ENCODE measurements around the gene IQGAP2. TPM values are rescaled to one million over a fixed set of nuclear protein-coding genes. Genes with fewer than 3 reads are reported as not detected.
A peak's percentile ranks its signal among the peaks of the same experiment; 100 is the strongest.

IQGAP2 gene
- total and polyA plus RNA-seq, 2 of the 8 experiments (the other 6 are each of a cell fraction or from before 2014, with no cell fraction given): 19.7 to 66.0 TPM

GRCh38 chr5:76401801-76402250 is 1.3 kb upstream of the IQGAP2 start:
- Histone ChIP-seq H2AFZ (ENCODE audit: low read length) (no peak overlapping the region), H3K9ac (replicated peaks in 1 of 4; ENCODE audit: extremely low read depth in 1 of 4, low read depth in 3 of 4, low read length in 3 of 4) (no peak overlapping the region), H3K23ac (ENCODE audit: insufficient read length) (no peak overlapping the region), H3K36me3 (ENCODE audit: control insufficient read depth in 2 of 4, insufficient read depth in 4 of 4, low read length in 3 of 4) (no peaks in the 10 kb centered on the region), H3K27me3 (replicated peaks in 1 of 4; ENCODE audit: control insufficient read depth in 3 of 4, extremely low read depth in 1 of 4, insufficient read depth in 3 of 4, low read length in 3 of 4) (no peaks in the 10 kb centered on the region; a peak in 1 of 7 replicates), H4K8ac (ENCODE audit: extremely low read depth, insufficient read depth, low read length) (peak overlapping the region; percentile 11; the same call in 1 of the 2 replicates), H2BK15ac (ENCODE audit: low read length) (peak overlapping the region; percentile 48; the same call in 1 of the 2 replicates), H3K4me1 (replicated peaks in 1 of 4; ENCODE audit: control insufficient read depth in 3 of 4, insufficient read depth in 4 of 4, low read length in 3 of 4) (peaks cover 4 to 12% (median 7%) of the 10 kb centered on the region in 4 experiments; a peak in 5 of 7 replicates), H3K79me1 (ENCODE audit: low read depth, low read length) (no peaks in the 10 kb centered on the region), H2BK12ac (ENCODE audit: low read depth, low read length) (peak overlapping the region; percentile 52; the same call in 1 of the 2 replicates), H4K91ac (replicated peaks; ENCODE audit: insufficient read length, low read length) (no peak overlapping the region), H3K4me2 (ENCODE audit: insufficient read depth in 1 of 2, low read depth in 2 of 2, low read length in 2 of 2) (peak overlapping the region; percentile 63 to 74), H3K14ac (ENCODE audit: insufficient read length) (no peak overlapping the region), H3K79me2 (ENCODE audit: control insufficient read depth in 1 of 2, insufficient read depth in 2 of 2, low read length in 2 of 2) (peaks cover 9 to 28% of the 10 kb centered on the region in 2 experiments), H2BK120ac (replicated peaks; ENCODE audit: low read depth, low read length) (no peak overlapping the region), H2BK20ac (ENCODE audit: low read length) (peak overlapping the region; percentile 40; the same call in 1 of the 2 replicates), H3K18ac (ENCODE audit: extremely low read depth, low read length) (0 out of 2 replicates have a peak overlapping the region, but pooled peaks have one; percentile 66), H3K4me3 (ENCODE audit: extremely low read depth in 1 of 4, insufficient read depth in 2 of 4, low read depth in 3 of 4, low read length in 4 of 4) (peak overlapping the region; percentile 46 to 83 (median 48); a peak in 6 of 8 replicates), H3K4ac (replicated peaks; ENCODE audit: insufficient read length, low read depth, low read length) (peak overlapping the region; percentile 57), H2AK5ac (ENCODE audit: low read depth, low read length) (peak overlapping the region; percentile 45; the same call in 1 of the 2 replicates), H4K5ac (ENCODE audit: insufficient read length, low read depth, low read length) (no peak overlapping the region), H3K56ac (replicated peaks; ENCODE audit: insufficient read length, low read depth, low read length) (no peak overlapping the region), H3K23me2 (ENCODE audit: low read depth, low read length) (peaks cover 9% of the 10 kb centered on the region; the same call in 1 of the 2 replicates), H2BK5ac (ENCODE audit: low read depth, low read length) (peak overlapping the region; percentile 57; the same call in 1 of the 2 replicates), H3K9me3 (ENCODE audit: insufficient read depth in 2 of 2, low read depth in 1 of 2, low read length in 1 of 2) (no peaks in the 10 kb centered on the region), H4K20me1 (replicated peaks in 1 of 2; ENCODE audit: control insufficient read depth in 1 of 2, insufficient read depth in 2 of 2, low read length in 2 of 2) (no peaks in the 10 kb centered on the region), H3K27ac (ENCODE audit: low read depth, low read length) (no peak overlapping the region)
- WGBS, 2 experiments (ENCODE audit: extremely low coverage in 1 of 2, insufficient coverage in 1 of 2, insufficient read length in 1 of 2, insufficient replicate concordance in 2 of 2, low coverage in 1 of 2, low lambda C conversion rate in 2 of 2, missing lambda C conversion rate in 1 of 2): 59% methylated on average over 11 of the region's 11 CpGs; no CpG with 5 or more reads in 1 of the 2 experiments
- POLR2A ChIA-PET (ENCODE audit: partially characterized antibody): interaction anchor here (1.0 to 2.0 kb wide), 4 partner anchors 10 to 181 kb away, joined by 4 to 10 read pairs (median 6); no protein-coding TSS in a partner anchor
- DNase-seq (ENCODE audit: low read depth in 1 of 2, low spot score in 2 of 2): no peak
- no peak for FAIRE-seq
- CTCF ChIA-PET (ENCODE audit: partially characterized antibody): interaction anchor here (0.9 to 4.1 kb wide), 12 partner anchors 12 to 373 kb away, joined by 3 to 33 read pairs (median 4); no protein-coding TSS in a partner anchor
- TF ChIP-seq EZH2 (IDR thresholded peaks at IDR 0.05; ENCODE audit: low read depth, low read length, severe bottlenecking) (no peak), TCF12 (IDR thresholded peaks at IDR 0.05; ENCODE audit: low read depth, low read length) (no peak), SP1 (IDR thresholded peaks at IDR 0.05; ENCODE audit: low read depth, low read length) (no peak), SIN3A (conservative IDR thresholded peaks at IDR 0.05 in 1 of 2, IDR thresholded peaks at IDR 0.05 in 1 of 2; ENCODE audit: low read depth in 1 of 2, low read length in 2 of 2) (no peak), TAF7 (optimal IDR thresholded peaks at IDR 0.05; ENCODE audit: borderline replicate concordance, low read depth, low read length) (no peak), GABPA (IDR thresholded peaks at IDR 0.05; ENCODE audit: borderline replicate concordance, insufficient read depth, low read length) (no peak), POU5F1 (IDR thresholded peaks at IDR 0.05; ENCODE audit: low read depth, low read length) (no peak), CEBPB (IDR thresholded peaks at IDR 0.05; ENCODE audit: low read depth, low read length) (no peak), BCL11A (IDR thresholded peaks at IDR 0.05; ENCODE audit: low read depth in 2 of 2, low read length in 2 of 2) (no peak)

All from H1 (cell line).